HG03175 (cell line): ENCODE measurements around the gene VSTM2B.

Source experiments
- ATAC-seq: cut with Tn5 transposase; IDR thresholded peaks from one replicate; pipeline ENCODE4 v1.9.1; 2021; ENCODE audit warnings: mild to moderate bottlenecking, moderate library complexity; ENCODE audit not compliant: unreplicated experiment

The VSTM2B gene

DNA sequence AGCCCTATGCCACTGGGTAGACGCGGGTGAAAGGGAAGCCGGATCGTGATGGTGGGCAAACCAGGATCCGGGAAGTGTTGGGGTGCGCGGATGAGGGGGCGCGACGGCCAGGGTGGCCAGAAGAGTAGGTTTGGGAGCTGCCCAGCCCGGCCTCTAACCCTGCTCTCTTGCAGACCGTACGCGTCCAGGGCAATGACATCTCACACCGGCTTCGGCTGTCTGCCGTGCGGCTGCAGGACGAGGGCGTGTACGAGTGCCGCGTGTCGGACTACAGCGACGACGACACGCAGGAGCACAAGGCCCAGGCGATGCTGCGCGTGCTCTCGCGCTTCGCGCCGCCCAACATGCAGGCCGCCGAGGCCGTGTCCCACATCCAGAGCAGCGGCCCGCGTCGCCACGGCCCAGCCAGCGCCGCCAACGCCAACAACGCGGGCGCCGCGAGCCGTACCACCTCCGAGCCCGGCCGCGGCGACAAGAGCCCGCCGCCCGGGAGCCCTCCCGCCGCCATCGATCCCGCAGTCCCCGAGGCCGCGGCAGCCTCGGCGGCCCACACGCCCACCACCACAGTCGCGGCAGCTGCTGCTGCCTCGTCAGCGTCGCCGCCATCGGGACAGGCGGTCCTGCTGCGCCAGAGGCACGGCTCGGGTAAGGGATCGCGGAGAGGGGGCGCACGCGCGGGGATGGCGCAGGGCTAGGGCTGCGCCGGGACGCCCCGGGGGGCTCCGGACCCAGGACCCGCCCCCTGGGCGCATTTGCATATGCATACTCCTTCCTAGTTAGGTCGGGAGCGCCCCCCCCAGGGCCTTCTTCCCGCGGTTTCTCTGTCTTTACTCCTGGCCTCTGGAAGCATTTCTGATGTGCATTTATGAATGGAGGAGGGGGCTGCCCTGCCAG, 4.1 kb downstream of the VSTM2B start:
- no peak for ATAC-seq

DNA sequence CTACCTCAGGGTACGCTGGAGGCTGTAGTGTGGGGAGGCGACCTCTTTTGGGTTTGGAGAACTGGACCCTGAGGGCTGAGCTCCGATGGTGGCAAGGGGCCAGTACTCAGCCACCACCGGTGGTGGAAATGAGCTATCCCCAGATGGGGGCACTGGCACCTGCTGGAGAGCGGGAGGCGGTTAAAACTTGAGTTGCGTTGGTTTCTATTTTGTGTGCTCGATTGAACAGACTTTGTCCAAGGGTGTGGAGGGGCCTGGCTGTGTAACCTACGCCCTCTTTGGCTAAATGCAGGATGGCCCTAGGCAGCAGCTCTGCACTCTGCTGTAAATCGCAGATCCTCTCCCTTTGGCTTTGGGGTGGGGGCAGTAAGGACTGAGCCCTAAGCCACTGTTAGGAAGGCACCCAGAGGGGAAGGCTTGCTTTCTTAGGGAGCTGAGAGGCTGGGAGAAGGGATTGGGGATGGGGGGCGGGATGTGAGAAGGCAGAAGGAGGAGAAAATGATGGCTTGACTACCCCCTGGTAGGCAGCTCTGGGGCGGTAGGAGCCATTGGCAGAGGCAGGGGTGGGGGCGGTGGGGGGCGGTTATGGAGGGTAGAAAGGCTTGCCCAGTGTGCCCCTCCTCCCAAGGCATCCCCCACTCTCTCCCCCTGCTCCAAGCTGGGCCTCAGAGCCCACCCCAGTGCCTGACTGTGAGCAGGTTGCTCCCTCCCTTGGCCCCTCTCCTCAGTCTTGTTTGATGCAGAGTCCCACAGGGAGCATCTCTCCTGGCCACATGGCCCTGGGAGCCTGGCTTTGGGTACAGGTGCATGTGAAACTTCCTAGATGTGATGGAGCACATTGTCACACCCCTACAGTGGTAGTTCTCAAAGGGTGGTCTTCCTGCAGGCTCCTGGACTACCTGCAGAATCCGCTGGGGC, 5.0 kb downstream of the VSTM2B start:
- ATAC-seq: no peak

DNA sequence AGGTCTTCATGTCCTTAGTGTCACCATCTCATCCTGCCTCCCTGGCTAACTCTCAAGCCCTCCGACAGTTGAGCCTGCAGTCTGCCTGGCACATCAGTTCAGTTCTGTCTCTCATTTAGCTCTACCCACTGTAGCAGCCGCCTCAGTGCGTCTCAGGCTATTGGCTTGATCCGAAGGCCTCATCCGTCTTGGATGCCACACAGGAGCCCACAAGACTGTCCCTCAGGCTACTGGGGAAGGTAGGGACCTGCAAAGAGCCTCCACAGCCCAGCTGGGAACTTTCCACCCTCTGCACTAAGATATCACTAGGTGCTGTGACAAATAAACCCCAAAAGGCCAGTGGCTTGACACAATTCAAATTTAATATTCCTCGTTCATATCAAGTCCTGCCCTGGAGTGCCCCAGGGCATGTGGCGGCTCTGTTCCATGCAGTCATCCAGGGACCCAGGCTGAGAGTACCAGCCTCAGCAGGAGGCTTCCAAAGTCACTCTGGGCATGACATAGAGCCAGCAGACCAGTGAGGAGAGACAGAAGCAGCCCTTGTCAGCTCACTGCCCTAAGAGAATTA, 5.7 kb downstream of the VSTM2B start:
- no peak for ATAC-seq

DNA sequence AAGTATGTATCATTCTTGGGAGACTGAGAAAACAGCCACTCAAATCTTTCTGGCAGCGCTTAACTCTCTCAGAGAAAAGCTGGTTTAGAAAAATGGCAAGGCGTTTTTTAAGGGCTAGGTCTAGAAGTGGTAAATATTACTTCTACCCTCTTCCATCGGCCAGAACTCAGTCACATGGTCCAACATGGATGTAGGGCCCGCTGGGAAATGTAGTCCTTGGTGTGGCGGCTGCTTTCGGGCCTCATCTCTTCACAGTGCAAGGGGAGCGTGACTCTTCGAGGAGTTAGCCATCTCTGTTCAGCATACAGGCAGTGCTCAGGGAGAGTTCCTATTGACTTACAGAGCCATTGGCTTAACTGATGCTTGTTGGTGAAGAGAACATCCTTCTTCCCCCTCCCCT, 6.3 kb downstream of the VSTM2B start:
- no peak for ATAC-seq

DNA sequence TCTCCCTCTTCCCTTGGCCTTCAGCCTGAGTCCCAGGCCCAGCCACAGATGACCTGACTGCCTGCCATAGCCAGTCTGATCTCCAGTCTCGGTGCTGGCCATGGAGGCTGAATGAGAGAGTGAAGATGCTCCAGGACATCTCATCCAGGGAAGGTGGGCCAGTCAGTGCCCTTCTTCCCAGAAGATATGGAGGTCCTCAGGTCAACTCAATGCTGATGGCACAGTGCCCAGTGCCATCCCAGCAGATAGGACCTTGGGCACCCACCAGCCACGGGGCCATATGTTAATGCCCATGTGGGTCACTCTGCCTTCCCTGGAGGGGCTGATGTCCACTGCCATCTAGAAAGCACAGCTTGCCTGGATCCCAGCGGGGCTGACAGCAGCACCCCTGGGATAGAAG, 7.2 kb downstream of the VSTM2B start:
- ATAC-seq: no peak

DNA sequence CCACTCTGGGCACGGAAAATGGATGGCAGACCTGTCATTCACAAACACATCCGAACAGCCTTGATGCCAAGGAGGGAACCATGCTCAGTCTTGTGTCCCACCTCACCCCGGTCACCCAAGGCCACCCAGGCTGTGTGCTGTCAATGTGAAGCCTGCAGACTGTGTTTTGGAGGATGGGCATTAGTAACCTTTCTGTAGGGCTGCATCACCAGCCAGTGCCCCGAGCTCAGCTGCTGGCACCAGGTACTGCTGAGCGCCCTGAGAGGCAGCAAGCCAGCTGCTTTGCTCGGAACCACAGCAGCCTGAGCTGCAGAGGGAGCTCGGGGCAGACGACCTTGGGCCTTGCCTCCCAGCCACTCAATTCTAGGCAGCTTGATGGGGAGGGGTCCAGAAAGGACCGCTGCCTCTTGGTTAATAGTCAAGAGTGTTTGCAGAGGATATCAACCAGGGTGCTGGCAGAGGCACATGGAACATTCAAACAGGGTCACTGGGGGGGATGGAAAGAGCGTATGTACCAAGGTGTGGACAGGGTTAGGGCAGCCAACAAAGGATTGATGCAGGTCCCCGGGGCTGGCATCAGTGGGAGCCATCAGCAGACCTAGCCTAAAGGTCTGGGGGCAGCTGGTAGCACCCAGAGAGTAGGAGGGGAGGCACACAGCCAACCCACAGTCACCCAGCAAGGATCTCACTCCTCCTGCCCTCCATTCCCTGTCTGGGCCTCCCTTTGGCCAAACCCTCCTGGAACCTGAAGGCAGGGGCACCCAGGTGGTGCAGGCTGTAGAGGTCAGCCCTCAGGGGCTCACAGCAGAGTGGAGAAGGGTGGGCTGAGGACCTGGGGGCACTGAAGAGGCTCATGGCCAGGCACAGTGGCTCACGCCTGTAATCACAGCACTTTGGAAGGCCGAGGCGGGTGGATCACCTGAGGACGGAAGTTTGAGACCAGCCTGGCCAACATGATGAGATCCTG, 8.1 kb downstream of the VSTM2B start:
- ATAC-seq: no peak

DNA sequence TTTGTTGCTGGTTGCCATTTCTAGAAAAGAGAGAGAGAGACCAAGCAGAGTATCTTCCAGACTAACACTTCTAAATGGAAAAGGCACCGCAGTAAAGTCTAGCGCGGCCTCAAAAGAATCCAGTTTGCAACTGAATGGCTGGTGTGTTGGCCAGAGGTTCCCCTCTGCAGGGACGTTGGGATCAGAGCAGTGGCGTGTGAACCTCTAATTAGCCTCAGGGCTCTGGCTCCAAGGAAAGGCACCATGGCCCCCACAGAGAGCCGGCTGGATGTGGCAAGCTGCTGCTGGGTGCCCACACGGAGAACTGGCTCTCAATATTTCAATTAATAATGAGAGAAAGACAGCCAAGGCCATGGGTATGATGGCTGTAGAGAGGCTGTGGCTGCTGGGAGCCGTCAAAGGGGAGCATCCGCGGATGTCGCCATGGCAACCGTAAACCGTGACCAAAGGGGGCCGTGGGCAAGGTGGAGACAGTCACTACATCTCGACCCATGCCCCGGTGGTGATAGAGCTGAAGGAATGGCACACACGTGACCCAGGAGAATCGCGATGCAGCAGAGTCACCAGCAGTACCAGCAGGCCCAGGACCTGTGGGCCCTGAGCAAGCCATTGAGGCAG, 9.5 kb downstream of the VSTM2B start:
- no peak for ATAC-seq

DNA sequence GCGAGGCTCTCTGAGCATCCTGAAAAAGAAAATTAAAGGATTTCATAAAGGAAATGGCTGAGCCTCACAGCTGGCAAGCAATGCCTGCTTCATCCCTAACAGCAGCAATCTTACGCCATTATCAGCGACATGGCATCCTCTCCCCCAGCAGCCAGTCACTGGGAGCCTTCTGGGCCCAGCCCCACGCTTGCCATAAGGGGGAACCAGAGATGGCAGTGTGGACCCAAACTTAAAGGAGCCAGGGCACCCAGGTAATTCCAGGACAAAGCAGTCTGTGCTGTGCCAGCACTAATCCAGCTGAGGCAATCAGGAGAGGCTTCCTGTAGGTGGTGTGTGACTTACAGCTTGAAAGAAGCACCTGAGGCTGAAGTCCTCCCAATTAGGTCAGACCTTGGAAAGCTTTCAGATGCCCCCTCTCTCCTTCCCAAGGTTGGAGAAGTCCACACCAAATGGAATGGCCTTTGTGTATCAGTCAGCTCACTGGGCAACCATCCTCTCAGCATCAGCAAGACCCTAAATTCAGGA, 10.3 kb downstream of the VSTM2B start:
- no peak for ATAC-seq

DNA sequence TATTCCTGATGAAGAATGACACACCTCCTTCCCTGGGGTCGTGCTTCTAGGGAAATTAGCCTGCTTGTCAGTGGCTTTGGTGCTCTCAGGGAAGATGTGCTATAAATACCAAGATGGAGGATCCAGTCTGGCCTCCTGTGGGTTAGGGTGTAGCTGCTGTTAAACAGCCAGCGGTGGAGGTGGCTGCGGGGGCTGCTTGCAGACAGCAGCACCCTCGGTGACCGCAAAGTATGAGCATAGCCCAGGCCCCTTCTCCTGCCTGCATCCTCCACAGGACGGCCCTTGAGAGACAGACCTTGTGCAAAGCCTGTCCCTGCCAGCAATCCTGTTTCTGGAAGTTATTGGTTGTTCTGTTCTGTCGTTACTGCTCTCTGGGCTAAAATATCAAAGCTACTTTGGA, 11.4 kb downstream of the VSTM2B start:
- ATAC-seq: no peak

DNA sequence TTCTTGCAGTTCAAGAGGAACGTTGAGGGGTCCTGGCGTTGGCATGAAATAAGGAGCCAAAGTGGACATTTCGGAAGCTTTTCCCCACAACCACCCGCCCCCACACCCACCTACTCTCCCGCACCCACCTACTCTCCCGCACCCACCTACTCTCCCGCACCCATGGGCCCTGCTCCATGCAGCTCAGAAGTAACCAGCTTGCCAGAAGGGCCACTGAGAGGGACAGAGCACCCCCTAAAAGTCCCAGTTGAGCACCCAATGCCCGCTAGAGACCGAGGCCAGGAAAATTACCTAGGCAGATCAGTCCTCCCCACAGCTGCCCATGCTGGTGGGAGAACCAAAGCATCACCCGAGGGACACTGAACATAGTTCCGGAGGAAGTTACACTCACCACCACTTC, 11.8 kb downstream of the VSTM2B start:
- no peak for ATAC-seq

DNA sequence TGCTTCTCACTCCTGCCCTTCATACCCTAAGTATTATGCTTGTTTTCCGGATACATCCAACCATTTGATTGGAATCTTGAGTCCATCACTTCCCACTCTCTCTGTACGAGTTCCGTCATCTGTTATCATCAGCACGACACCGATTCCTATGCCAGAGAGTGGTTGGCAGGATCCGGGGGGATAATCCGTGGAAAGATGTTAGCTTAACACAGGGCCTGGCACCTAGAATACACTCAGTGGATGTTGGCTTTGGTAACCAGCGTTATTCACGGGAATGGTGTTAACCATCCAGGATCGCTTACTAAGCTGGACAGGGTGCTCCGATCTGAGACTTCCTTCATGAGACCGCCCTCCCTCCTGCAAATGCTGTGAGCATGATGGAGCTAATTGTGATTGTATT, 12.4 kb downstream of the VSTM2B start:
- ATAC-seq: no peak

DNA sequence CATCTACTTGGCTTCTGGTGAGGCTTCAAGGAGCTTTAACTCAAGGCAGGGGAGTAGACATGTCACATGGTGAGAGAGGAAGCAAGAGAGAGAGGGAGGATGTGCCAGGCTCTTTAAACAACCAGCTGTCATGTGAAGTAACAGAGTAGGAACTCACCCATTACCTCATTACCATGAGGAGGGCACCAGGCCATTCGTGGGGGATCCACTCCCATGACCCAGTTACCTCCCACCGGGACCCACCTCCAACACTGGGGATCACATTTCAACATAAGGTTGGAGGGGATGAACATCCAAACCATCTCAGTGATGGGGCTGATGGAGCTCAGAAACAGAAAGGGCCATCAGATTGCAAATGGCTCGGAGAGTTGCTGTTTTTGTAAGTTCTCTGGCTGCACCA, 12.9 kb downstream of the VSTM2B start:
- ATAC-seq: no peak

DNA sequence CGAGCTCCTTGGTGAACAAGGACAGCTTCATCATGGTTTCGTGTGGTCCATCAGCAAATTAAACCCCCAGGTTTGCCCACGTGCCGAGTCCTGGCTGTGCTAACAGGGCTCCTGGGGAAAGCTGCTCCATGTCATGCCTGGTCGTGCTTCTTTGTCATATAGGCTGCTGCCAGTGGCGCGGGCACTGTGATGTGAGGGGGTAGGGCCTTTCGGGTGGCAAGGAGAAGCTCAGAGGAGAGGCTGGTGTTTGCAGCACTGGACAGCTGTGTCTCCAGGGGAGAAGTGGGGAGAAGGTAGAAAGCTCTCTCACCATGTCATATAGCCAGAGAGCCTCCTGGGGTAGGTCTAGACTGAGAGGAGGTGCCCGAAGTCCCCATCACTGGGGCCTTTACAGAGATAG, 13.3 kb downstream of the VSTM2B start:
- no peak for ATAC-seq

DNA sequence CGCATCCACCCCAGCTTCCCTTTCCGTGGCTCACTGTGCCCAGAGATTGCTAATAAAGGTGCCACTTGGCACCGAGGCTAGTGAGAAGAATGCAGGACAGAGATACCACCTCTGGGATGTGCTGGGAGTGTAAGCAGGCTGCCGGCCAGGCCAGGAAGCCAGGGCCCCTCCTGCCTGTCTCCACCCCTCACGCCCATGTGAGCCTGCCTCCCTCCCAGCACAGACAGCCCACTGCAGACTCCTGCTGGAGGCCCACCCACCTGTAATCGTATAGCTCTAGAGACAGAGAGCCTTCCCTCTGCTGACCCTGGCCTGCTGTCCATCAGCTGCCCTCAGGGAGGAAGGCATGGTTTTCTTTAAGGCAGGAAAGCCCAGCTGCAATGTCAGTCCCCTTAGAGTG, 13.9 kb downstream of the VSTM2B start:
- no peak for ATAC-seq

DNA sequence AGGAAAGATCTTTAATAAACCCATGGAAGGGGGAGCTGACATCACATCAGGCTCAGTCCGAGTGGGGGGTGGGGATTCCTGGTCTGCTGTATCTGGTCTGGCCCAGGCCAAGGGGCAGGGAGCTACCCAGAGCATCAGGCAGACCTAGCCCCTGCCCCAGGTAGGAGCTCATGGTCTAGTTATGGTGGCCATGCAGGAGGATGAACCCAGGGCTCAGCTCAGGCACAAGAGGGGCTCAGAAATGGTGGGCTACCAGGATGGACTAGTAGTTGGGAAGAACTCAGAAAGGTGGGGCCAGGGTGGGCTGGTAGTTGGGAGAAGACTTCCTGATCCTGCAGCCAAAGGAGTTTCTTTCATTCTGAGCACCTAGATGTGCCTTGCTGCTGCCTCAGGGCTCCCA, 14.3 kb downstream of the VSTM2B start:
- ATAC-seq: no peak

DNA sequence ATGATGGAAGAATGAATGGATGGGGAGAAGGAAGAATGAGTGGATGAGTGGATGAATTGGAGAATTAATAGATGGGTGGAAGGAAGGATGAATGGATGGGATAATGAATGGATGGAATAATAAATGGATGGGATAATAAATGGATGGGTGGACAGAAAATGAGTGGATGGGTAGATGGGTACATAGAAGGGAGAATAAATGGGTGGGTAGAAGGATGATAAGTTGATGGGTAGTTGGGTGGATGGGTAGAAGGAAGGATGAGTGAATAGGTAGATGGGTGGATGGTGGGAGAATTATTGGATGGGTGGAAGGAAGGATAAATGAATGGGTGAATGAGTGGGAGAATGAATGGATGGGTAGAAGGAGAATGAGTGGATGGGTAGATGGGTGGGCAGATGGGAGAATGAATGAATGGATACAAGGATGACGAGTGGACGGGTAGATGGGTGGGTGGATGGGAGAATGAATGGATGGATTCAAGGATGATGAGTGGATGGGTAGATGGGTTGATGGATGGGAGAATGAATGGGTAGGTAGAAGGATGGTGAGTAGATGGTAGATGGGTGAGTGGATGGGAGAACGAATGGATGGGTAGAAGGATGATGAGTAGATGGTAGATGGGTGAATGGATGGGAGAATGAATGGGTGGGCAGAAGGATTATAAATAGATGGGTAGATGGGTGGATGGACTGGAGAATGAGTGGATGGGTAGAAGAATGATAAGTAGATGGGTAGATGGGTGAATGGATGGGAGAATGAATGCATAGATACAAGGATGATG, 15.9 kb downstream of the VSTM2B start:
- ATAC-seq: no peak

DNA sequence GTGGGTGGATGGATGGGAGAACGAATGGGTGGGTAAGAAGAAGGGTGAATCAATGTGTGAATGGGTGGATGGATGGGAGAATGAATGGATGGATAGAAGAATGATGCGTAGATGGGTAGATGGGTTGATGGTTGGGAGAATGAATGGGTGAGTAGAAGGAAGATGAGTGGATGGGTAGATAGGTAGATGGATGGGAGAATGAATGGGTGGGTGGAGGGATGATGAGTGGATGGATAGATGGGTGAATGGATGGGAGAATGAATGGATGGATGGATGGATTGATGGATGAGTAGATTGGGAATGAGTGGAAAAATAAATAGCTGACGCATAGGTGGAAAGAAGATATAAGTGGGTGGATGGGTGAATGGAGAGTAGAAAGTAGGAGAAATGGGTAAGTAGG, 16.5 kb downstream of the VSTM2B start:
- ATAC-seq: no peak

DNA sequence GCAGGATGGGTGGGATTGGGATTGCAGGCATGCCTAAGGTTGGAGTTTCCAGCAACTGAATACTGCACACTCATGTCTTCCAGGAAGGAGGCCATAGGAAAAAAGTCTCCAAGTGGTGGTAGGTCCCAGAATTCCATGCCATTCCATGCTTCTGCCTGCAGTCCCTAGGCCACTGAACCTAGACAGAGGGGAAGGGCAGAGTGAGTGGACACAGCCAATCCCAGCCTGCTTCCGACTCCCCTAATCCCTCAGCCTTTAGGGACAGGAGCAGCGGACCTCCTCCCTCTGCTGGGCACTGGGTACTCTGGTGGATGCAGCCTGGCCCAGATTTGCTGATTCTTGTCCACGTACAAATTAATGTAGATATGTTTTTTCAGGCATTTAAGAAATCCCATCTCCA, 17.0 kb downstream of the VSTM2B start:
- ATAC-seq: no peak

DNA sequence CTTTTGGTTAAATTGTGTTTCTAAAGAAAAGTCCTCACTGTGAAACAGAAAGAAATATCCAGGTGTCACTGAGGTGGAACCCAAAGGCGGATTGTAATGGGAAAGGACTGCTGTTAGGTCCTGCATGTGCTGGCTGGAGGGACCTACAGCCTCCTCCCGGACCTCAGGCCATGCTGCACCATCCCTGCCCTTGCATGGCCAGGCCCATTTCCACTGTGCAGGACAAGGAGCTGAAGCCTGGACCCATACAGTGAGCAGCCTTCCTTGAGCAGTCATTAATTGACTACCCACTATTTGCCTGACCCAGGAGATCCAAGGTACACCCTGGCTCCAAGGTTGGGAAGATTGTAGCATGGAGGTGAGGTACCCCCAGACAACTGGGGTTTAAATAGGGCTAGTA, 17.6 kb downstream of the VSTM2B start:
- no peak for ATAC-seq
